Lung (tissue), 16 donors: ENCODE measurements around the gene MAN2A1. TPM values are rescaled to one million over a fixed set of nuclear protein-coding genes. Genes with fewer than 3 reads are reported as not detected.

Experiments
- ATAC-seq: fragments of 200-7000 bp; cut with Tn5 transposase; one replicate; pipeline ENCODE4 v1.9.1; 2020; ENCODE audit warnings: moderate number of reproducible peaks; ENCODE audit not compliant: insufficient read depth, low FRiP score
- DNase-seq, 3 donors: peaks; one replicate each; pipeline ENCODE4 v3.0.0-alpha.2; 2013 to 2017
- H3K27ac ChIP-seq, 2 donors: one replicate each; pipeline ENCODE4 v1.5.1; 2013; ENCODE audit warnings: mild to moderate bottlenecking in 2 of 2, moderate library complexity in 2 of 2, control low read depth in 1 of 2, inconsistent platforms in 1 of 2, low read depth in 1 of 2, low read length in 1 of 2
- H3K27me3 ChIP-seq, 3 donors: one replicate each; pipeline ENCODE4 v1.5.1; 2013; ENCODE audit warnings: low read length in 2 of 3; ENCODE audit not compliant: control insufficient read depth in 3 of 3, insufficient read depth in 3 of 3
- H3K36me3 ChIP-seq, 4 donors: one replicate each; pipeline ENCODE4 v1.5.1; 2013; ENCODE audit warnings: low read length in 4 of 4, mild to moderate bottlenecking in 1 of 4, moderate library complexity in 1 of 4; ENCODE audit not compliant: control insufficient read depth in 4 of 4, insufficient read depth in 4 of 4
- H3K4me1 ChIP-seq, 5 donors: one replicate each; pipeline ENCODE4 v1.5.1; 2013; ENCODE audit warnings: low read length in 5 of 5, mild to moderate bottlenecking in 2 of 5, moderate library complexity in 1 of 5; ENCODE audit not compliant: control insufficient read depth in 5 of 5, insufficient read depth in 5 of 5
- H3K4me3 ChIP-seq: one replicate; pipeline ENCODE4 v1.5.1; 2013; ENCODE audit warnings: mild to moderate bottlenecking, control low read depth, moderate library complexity
- H3K9ac ChIP-seq, 2 donors: one replicate each; pipeline ENCODE4 v1.5.1; 2013; ENCODE audit warnings: low read length in 2 of 2, control low read depth in 1 of 2; ENCODE audit not compliant: insufficient read depth in 1 of 2
- H3K9me3 ChIP-seq, 4 donors: one replicate each; pipeline ENCODE4 v1.5.1; 2013; ENCODE audit warnings: low read length in 3 of 4, mild to moderate bottlenecking in 1 of 4, moderate library complexity in 1 of 4; ENCODE audit not compliant: control insufficient read depth in 4 of 4, insufficient read depth in 3 of 4
- CTCF ChIP-seq: IDR thresholded peaks from 2 replicates; pipeline ENCODE4 v1.5.1; 2012; ENCODE audit warnings: mild to moderate bottlenecking; ENCODE audit errors: control extremely low read depth, extremely low read depth
- WGBS, 2 donors: extraction: QIAGEN DNeasy Blood & Tissue Kit; methylation state at CpG; one replicate each; pipeline ENCODE4 v1.1.7; 2013; 5-methylcytosine and 5-hydroxymethylcytosine counted together
- long read RNA-seq, 5 donors: transcript quantifications; one replicate each; lab custom pipeline, GENCODE V29; 2026
- polyA plus RNA-seq, 2 donors: library from polyadenylated mRNA; stranded (reverse); fragments of 200-250 nt; gene quantifications; one replicate each; pipeline ENCODE4 v1.2.1, GENCODE V29; 2013
- total RNA-seq, 2 donors: library from RNA; depleted of rRNA in 1 of 2; stranded (reverse); fragments of >200 nt in 1 of 2; gene quantifications; one replicate each; pipeline ENCODE4 v1.2.1, GENCODE V29; 2014 to 2021
- donor health status: control.
- donor health status: control.
- donor health status: Bipolar disorder and iron deficiency.
- donor health status: healthy.
- donor health status: DM: yes; HTN: yes; CAD: no.

Gene MAN2A1
- total RNA-seq (10 to 100 TPM; 36.4 to 65.1 TPM), polyA plus RNA-seq (10 to 100 TPM in 1 of 2 donors, 1 to 10 TPM in 1; 7.8 to 14.2 TPM)
- long read RNA-seq, donor 1, full-length matches to known transcripts: 4 of 4 reads
- long read RNA-seq, donor 1, partial matches to known transcripts: 0 of 4 reads
- long read RNA-seq, donor 1, other reads (novel, unspliced or antisense): 0 of 4 reads
- long read RNA-seq, donor 2, full-length matches to known transcripts: 2 of 2 reads
- long read RNA-seq, donor 2, partial matches to known transcripts: 0 of 2 reads
- long read RNA-seq, donor 2, other reads (novel, unspliced or antisense): 0 of 2 reads
- long read RNA-seq, donor 3, full-length matches to known transcripts: 2 of 2 reads
- long read RNA-seq, donor 3, partial matches to known transcripts: 0 of 2 reads
- long read RNA-seq, donor 3, other reads (novel, unspliced or antisense): 0 of 2 reads
- long read RNA-seq, donor 4: 0 reads
- long read RNA-seq, donor 5, full-length matches to known transcripts: 3 of 3 reads
- long read RNA-seq, donor 5, partial matches to known transcripts: 0 of 3 reads
- long read RNA-seq, donor 5, other reads (novel, unspliced or antisense): 0 of 3 reads

GRCh38 chr5:109689740-109690241 is at the start of gene MAN2A1:
Gene MAN2A1, plus strand, starts transcription at chr5:109689927. Its CDS starts 491 bp downstream, at chr5:109690418.
- Histone ChIP-seq H3K27me3 (no peaks in the 10 kb centered on the region), H3K9ac (peak within 1 kb of the TSS; percentile 81 to 95), H3K27ac (peak within 1 kb of the TSS; percentile 93 to 100), H3K4me1 (peaks cover 0 to 25% (median 7%) of the 10 kb centered on the region in 5 donors), H3K36me3 (no peaks in the 10 kb centered on the region), H3K4me3 (peak within 1 kb of the TSS; percentile 74), H3K9me3 (peaks cover 0 to 3% (median 0%) of the 10 kb centered on the region in 4 donors)
- DNase-seq: peak; percentile 83 to 87 (median 86)
- TF ChIP-seq CTCF: no peak
- peak; percentile 75 for ATAC-seq
- WGBS, 2 donors: 1% methylated on average over 52 to 58 of the region's 58 CpGs

DNA sequence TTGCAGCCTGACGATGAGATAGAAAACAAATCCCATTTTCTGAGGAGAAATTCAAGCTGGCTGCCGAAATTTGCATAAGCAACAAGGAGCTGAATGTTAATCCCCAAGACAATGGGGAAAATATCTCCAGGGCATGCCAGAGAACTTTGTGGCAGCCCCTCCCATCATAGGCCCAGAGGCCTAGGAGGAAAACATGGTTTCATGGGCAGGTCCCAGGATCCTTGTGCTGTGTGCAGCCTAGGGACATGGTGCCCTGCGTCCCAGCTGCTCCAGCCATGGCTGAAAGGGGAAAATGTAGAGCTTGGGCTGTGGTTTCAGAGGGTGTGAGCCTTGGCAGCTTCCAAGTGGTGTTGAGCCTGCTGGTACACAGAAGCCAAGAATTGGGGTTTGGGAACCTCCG is 48.8 kb upstream of the MAN2A1 start:
- H3K27me3 ChIP-seq: no peaks in the 10 kb centered on the region
- no peaks in the 10 kb centered on the region for H3K36me3 ChIP-seq
- ATAC-seq (no peak), DNase-seq (no peak)
- H3K4me3 ChIP-seq: no peak overlapping the region
- H3K9me3 ChIP-seq: no peaks in the 10 kb centered on the region
- no peak for TF ChIP-seq CTCF
- H3K4me1 ChIP-seq: peaks cover 0 to 24% (median 0%) of the 10 kb centered on the region in 5 donors
- 91 to 96% methylated on average over 4 of the region's 4 CpGs for WGBS, 2 donors
- H3K9ac ChIP-seq: no peak overlapping the region
- no peak overlapping the region for H3K27ac ChIP-seq

DNA sequence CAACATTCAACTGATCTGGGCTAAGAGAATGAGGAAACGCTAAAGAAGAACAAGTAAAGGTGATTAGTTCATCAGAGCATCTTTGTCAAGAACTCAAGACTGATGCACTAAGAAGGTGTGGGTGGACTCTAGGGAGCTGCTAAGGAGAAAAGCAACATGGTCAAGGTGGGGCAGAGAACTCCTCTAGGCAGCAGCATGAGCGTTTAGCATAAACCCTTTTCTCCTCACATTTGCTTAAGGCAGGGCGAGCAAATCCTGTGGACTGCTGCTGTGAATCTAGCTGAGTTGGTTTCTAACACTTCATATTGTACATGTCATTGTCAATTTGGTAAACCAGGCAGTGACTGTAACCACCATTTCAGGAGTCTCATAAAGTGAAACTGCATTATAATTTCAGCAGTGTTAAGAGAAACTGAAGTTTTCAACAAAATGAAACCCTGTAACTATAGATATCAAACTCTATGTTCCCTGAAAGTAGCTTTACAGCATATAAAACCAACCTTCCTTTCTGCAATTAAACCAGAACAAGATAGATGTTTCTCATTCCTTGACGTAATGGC is 45.9 kb upstream of the MAN2A1 start:
- no peak overlapping the region for H3K4me3 ChIP-seq
- no peaks in the 10 kb centered on the region for H3K9me3 ChIP-seq
- TF ChIP-seq CTCF: no peak
- H3K4me1 ChIP-seq: peaks cover 0 to 28% (median 0%) of the 10 kb centered on the region in 5 donors
- no peak overlapping the region for H3K9ac ChIP-seq
- no peak for DNase-seq
- H3K27me3 ChIP-seq: no peaks in the 10 kb centered on the region
- H3K27ac ChIP-seq: no peak overlapping the region
- ATAC-seq: no peak
- WGBS, 2 donors: 92 to 93% methylated on average over 4 of the region's 4 CpGs
- H3K36me3 ChIP-seq: no peaks in the 10 kb centered on the region
